Fibroblast of villous mesenchyme (primary cell): ENCODE measurements around the gene CEACAM1. TPM values are rescaled to one million over a fixed set of nuclear protein-coding genes. Genes with fewer than 3 reads are reported as not detected.
"Not testable (repeated sequence)": the region's sequence is repeated elsewhere in the genome, so short reads cannot be mapped to it uniquely, and the experiment has no call there.

ENCODE experiments used
- DNase-seq: peaks from one replicate; pipeline ENCODE4 v3.0.0-alpha.2; 2010; ENCODE audit warnings: low read depth
- H3K4me3 ChIP-seq: 2 replicates; pipeline ENCODE4 v1.5.1; 2011; ENCODE audit warnings: low read depth, mild to moderate bottlenecking, low read length
- total RNA-seq: library from RNA; depleted of rRNA; stranded (reverse); fragments of >200 nt; gene quantifications from 2 replicates; pipeline ENCODE4 v1.2.3, GENCODE V29; 2012
- TF ChIP-seq, protein P1 (sequence below): IDR thresholded peaks from 2 replicates; pipeline ENCODE4 v1.5.1; 2012; ENCODE audit warnings: low read depth, mild to moderate bottlenecking, low read length; ENCODE audit not compliant: insufficient read depth

The CEACAM1 gene
- total RNA-seq, 1 donor: under 0.01 TPM

DNA sequence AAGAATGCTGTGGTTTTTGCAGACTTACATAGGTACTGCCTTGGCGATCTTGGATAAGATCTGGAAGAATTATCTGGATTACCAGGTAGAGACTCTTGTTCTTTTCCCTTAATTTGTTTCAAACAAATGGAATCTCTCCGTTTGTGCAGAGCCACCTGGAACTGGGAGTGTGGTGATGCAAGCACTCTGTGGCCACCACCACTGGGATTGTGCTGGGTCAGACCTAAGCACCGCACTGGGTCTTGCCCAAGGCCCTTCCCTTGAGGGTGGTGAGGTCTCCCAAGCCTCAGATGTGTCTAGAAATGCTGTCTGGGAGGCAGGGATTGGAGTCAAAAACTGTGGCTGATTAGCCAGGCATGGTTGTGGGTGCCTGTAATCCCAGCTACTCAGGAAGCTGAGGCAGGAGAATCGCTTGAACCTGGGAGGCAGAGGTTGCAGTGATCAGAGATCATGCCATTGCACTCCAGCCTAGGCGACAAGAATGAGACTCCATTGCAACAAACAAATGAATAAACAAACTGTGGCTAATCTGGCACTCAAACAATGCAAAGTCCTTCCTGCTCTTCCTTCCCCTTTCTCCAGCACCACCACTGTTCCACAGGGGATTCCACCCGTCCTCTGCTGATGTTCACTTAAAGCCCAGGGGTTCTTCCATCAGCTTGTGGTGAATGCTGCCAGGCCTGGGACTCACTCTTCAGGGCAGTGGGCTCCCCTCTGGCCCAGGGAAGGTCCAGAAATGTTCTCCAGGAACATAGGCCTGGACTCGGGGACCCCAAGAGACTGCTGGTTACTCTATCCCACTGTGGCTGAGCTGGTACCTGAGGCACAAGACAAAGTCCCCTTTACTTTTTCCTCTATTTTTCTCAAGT, 10.8 kb upstream of the CEACAM1 start:
- H3K4me3 ChIP-seq: no peak overlapping the region
- TF ChIP-seq, protein P1, sequence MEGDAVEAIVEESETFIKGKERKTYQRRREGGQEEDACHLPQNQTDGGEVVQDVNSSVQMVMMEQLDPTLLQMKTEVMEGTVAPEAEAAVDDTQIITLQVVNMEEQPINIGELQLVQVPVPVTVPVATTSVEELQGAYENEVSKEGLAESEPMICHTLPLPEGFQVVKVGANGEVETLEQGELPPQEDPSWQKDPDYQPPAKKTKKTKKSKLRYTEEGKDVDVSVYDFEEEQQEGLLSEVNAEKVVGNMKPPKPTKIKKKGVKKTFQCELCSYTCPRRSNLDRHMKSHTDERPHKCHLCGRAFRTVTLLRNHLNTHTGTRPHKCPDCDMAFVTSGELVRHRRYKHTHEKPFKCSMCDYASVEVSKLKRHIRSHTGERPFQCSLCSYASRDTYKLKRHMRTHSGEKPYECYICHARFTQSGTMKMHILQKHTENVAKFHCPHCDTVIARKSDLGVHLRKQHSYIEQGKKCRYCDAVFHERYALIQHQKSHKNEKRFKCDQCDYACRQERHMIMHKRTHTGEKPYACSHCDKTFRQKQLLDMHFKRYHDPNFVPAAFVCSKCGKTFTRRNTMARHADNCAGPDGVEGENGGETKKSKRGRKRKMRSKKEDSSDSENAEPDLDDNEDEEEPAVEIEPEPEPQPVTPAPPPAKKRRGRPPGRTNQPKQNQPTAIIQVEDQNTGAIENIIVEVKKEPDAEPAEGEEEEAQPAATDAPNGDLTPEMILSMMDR: no peak
- no peak for DNase-seq

- not testable (repeated sequence) for H3K4me3 ChIP-seq, DNase-seq
Observed at GRCh38 chr19:42535276-42535675, 7.0 kb upstream of the CEACAM1 start.

GRCh38 chr19:42534391-42534790, 6.1 kb upstream of the CEACAM1 start:
- TF ChIP-seq, protein P1: no peak
- H3K4me3 ChIP-seq: no peak overlapping the region
- DNase-seq: no peak

DNA sequence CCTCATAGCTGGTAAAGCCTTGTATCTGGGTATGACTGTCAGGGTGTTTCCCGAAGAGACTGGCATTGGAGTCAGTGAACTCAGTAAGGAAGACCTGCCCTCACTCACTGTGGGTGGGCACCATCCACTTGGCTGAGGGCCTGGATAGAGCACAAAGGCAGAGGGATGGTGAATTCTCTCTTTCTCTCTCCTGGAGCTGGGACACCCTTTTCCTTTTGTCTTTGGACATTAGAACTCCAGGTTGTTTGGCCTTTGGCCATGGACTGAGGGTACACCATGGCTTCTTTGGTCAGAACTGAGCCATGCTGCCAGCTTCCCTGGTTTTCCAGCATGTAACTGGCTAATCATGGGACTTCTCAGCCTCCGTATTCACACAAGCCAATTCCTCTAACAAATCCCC, 4.6 kb upstream of the CEACAM1 start:
- no peak overlapping the region for H3K4me3 ChIP-seq
- DNase-seq: no peak
- TF ChIP-seq, protein P1: no peak

GRCh38 chr19:42531313-42531712, 3.0 kb upstream of the CEACAM1 start:
- H3K4me3 ChIP-seq: no peak overlapping the region
- TF ChIP-seq, protein P1: no peak
- no peak for DNase-seq

GRCh38 chr19:42529248-42529764, 1.0 kb upstream of the CEACAM1 start:
- TF ChIP-seq, protein P1: peak; percentile 91

DNA sequence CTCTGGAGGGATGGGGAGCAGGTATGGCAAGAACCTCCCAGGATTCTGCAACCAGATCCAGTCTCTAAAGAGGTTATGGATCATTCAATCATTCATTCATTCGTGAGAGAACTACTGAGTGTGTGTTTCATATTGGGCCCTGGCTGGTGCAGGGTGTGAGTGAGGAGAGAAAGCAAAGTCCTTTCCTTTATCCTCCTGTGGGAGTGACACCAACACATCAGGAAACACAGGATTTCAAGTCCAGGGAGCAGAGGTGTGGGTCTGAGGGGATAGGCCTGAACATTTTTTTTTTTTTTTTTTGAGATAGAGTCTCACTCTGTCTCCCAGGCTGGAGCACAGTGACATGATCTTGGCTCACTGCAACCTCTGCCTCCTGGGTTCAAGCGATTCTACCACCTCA, 3.3 kb downstream of the CEACAM1 start:
- TF ChIP-seq, protein P1: no peak
- no peak for DNase-seq
- H3K4me3 ChIP-seq: no peak overlapping the region

More at GRCh38 chr19:42529248-42529764, 1.0 kb upstream of the CEACAM1 start:
- no peak overlapping the region for H3K4me3 ChIP-seq
- peak; percentile 47 for DNase-seq
